Fibroblast of mammary gland (primary cell): ENCODE data around the gene C20orf144.

Experiments
- DNase-seq: peaks from one replicate; pipeline ENCODE4 v3.0.0-alpha.2; 2010; ENCODE audit warnings: low read depth
- H3K4me3 ChIP-seq: 2 replicates; pipeline ENCODE4 v1.5.1; 2011; ENCODE audit warnings: low read depth, mild to moderate bottlenecking, low read length, moderate library complexity; ENCODE audit not compliant: control insufficient read depth
- CTCF ChIP-seq: conservative IDR thresholded peaks from 2 replicates; pipeline ENCODE4 v1.5.1; 2011; ENCODE audit warnings: low read depth, low read length, inconsistent platforms; ENCODE audit not compliant: control insufficient read depth, insufficient read depth

The C20orf144 gene

GRCh38 chr20:33654680-33655161 is 7.4 kb upstream of the C20orf144 start:
- no peak for TF ChIP-seq CTCF
- DNase-seq: no peak
- H3K4me3 ChIP-seq: no peak overlapping the region

GRCh38 chr20:33655164-33655563 is 7.0 kb upstream of the C20orf144 start:
- H3K4me3 ChIP-seq: no peak overlapping the region
- no peak for DNase-seq
- no peak for TF ChIP-seq CTCF

- no peak for DNase-seq
- no peak for TF ChIP-seq CTCF
- H3K4me3 ChIP-seq: no peak overlapping the region
Measured at GRCh38 chr20:33656010-33656782, 5.9 kb upstream of the C20orf144 start.

GRCh38 chr20:33656783-33657703 is 5.1 kb upstream of the C20orf144 start:
- TF ChIP-seq CTCF: no peak
- H3K4me3 ChIP-seq: no peak overlapping the region
- DNase-seq: no peak

GRCh38 chr20:33657704-33658095 is 4.4 kb upstream of the C20orf144 start:
- DNase-seq: no peak
- no peak overlapping the region for H3K4me3 ChIP-seq
- no peak for TF ChIP-seq CTCF

- no peak for DNase-seq
- TF ChIP-seq CTCF: no peak
- no peak overlapping the region for H3K4me3 ChIP-seq
Measured at GRCh38 chr20:33658510-33658909, 3.6 kb upstream of the C20orf144 start.
